ENCODE data around the gene ZNF586.
"Not testable (repeated sequence)": the region's sequence is repeated elsewhere in the genome, so short reads cannot be mapped to it uniquely, and the experiment has no call there.

The ZNF586 gene

DNA sequence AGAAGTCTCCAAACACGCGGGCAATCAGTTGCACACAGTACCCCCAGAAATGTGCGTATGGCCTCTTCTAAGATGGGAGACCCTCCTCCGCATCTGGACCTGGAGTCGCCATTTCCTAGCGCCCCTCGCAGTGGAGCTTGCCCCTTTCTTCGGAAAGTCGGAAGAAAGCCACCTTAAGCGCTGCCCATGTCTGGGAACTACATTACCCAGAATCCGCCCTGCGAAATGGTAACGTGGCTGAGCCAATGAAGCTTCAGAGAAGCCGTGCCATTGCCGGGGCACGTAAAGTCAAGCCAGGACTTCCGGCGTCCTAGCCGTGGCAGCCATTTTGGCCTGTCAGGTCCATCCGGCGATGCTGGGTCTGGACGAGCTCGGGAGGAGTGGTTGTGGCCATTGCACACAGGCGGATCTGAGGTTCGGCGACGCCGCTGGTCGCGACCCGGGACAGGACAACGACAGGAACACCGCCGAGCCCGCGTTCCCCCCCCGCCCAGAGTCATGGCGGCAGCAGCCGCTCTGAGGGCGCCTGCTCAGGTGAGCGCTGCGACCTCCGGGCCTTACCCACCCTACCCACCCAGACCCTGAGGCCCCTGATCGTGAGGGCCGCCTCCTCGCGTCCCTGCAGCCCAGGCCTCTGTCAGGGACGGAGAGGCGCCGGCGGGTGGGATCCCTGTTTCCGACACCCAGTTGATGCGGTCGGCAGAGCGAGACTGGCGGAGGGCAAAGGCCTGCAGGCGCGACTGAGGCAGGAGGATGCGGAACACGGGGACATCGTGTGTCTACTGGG is at the start of gene ZNF586:
Gene ZNF586 (plus strand): TSS at position 332 of the 787 bp plus-strand sequence. CDS start 167 bp downstream, at position 499.
- peaks cover 3% of the 10 kb centered on the region for H3K27me3 Mint-ChIP-seq (ENCODE audit: low read depth, poor library complexity)
- H3K36me3 Mint-ChIP-seq (ENCODE audit: low read depth) = peaks cover 81% of the 10 kb centered on the region
- H3K4me3 Mint-ChIP-seq = peak within 1 kb of the TSS; percentile 95
- peak within 1 kb of the TSS; percentile 57 for H3K27ac Mint-ChIP-seq
- peaks cover 76% of the 10 kb centered on the region for H3K9me3 Mint-ChIP-seq
- TF ChIP-seq, protein P1, sequence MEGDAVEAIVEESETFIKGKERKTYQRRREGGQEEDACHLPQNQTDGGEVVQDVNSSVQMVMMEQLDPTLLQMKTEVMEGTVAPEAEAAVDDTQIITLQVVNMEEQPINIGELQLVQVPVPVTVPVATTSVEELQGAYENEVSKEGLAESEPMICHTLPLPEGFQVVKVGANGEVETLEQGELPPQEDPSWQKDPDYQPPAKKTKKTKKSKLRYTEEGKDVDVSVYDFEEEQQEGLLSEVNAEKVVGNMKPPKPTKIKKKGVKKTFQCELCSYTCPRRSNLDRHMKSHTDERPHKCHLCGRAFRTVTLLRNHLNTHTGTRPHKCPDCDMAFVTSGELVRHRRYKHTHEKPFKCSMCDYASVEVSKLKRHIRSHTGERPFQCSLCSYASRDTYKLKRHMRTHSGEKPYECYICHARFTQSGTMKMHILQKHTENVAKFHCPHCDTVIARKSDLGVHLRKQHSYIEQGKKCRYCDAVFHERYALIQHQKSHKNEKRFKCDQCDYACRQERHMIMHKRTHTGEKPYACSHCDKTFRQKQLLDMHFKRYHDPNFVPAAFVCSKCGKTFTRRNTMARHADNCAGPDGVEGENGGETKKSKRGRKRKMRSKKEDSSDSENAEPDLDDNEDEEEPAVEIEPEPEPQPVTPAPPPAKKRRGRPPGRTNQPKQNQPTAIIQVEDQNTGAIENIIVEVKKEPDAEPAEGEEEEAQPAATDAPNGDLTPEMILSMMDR (IDR thresholded peaks at IDR 0.05) = no peak
- DNase-seq = peak; percentile 83
- H3K4me1 Mint-ChIP-seq = peaks cover 27% of the 10 kb centered on the region

DNA sequence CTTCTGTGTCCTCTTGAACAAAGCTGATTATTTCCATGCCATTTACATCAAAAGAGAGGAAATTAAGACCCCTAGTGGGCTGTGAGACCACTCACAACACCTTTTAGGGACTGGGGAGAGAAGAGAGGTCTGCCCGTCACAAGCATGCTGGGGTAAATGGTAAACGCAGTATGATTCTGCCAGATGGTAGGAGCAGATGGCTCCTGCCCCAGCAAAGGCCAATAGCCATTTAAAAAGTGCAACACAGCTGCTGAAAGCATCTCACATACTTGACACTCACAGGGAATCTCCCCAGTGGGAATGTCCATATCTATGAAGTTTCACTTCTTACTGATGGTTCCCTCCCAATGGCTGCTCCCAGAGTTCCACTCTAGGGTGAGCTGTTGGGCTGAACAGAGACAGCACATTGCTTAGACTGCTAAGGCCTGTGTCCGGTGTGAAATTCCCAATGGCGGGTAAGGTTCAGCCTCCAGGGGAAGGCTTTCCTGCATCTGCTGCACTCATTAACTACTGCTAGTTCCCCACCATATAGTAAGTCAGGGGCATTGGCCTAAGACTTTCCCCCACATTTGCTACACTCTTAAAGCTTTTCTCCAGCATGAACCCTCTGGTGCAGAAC is 49.5 kb upstream of the ZNF586 start:
- H3K27me3 Mint-ChIP-seq (ENCODE audit: low read depth, poor library complexity) = peaks cover 2% of the 10 kb centered on the region
- no peak overlapping the region for H3K4me3 Mint-ChIP-seq
- H3K9me3 Mint-ChIP-seq = peaks cover 96% of the 10 kb centered on the region
- H3K27ac Mint-ChIP-seq = no peak overlapping the region
- H3K36me3 Mint-ChIP-seq (ENCODE audit: low read depth) = peaks cover 95% of the 10 kb centered on the region
- TF ChIP-seq, protein P1 (IDR thresholded peaks at IDR 0.05) = no peak
- no peaks in the 10 kb centered on the region for H3K4me1 Mint-ChIP-seq
- no peak for DNase-seq

DNA sequence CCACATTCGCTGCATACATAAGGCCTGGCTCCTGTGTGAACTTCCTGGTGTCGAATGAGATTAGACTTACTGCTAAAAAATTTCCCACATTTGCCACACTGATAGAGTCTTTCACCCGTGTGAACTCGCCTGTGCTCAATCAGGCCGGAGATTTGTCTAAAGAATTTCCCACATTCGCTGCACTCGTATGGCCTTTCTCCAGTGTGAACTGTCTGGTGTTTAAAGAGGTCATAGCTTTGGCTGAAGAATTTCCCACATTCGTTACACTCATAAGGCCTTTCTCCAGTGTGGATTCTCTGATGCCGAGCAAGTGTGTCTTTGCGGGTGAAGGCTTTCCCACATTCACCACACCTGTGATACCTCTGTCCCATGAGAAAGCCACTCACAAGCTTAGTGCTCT is 48.6 kb upstream of the ZNF586 start:
- peaks cover 2% of the 10 kb centered on the region for H3K27me3 Mint-ChIP-seq (ENCODE audit: low read depth, poor library complexity)
- DNase-seq = no peak
- H3K4me3 Mint-ChIP-seq = no peak overlapping the region
- H3K4me1 Mint-ChIP-seq = no peaks in the 10 kb centered on the region
- TF ChIP-seq, protein P1 (IDR thresholded peaks at IDR 0.05) = no peak
- peaks cover 95% of the 10 kb centered on the region for H3K36me3 Mint-ChIP-seq (ENCODE audit: low read depth)
- no peak overlapping the region for H3K27ac Mint-ChIP-seq
- peaks cover 99% of the 10 kb centered on the region for H3K9me3 Mint-ChIP-seq

DNA sequence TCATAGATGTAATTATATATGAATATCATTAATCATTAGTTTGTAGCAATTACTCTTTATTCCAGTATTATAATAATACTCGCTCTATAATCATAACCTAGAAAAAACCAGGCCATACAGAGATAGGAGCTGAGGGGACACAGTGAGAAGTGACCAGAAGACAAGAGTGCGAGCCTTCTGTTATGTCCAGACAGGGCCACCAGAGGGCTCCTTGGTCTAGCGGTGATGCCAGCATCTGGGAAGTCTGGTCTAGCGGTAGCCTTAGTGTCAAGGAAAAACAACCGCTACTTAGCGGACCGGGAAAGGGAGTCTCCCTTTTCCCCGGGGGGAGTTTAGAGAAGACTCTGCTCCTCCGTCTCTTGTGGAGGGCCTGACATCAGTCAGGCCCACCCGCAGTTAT is 31.2 kb upstream of the ZNF586 start:
- H3K27me3 Mint-ChIP-seq (ENCODE audit: low read depth, poor library complexity); H3K36me3 Mint-ChIP-seq (ENCODE audit: low read depth); H3K4me3 Mint-ChIP-seq; H3K27ac Mint-ChIP-seq; H3K4me1 Mint-ChIP-seq: not testable (repeated sequence)
- peaks cover 68% of the 10 kb centered on the region for H3K9me3 Mint-ChIP-seq
- TF ChIP-seq, protein P1 (IDR thresholded peaks at IDR 0.05) = peak; percentile 54
- peak; percentile 28 for DNase-seq

DNA sequence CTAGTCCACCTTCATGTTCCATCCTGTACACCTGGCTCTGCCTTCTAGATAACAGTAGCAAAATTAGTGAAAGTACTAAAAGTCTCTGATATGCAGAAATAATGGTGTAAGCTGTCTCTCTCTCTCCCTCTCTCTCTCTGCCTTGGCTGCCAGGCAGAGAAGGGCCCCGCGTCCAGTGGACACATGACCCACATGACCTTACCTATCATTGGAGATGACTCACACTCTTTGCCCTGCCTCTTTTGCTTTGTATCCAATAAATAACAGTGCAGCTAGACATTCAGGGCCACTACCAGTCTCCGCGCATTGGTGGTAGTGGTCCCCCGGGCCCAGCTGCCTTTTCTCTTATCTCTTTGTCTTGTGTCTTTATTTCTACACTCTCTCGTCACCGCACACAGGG is 30.7 kb upstream of the ZNF586 start:
- not testable (repeated sequence) for H3K4me1 Mint-ChIP-seq; H3K27me3 Mint-ChIP-seq (ENCODE audit: low read depth, poor library complexity); DNase-seq; H3K27ac Mint-ChIP-seq; H3K4me3 Mint-ChIP-seq; H3K36me3 Mint-ChIP-seq (ENCODE audit: low read depth)
- H3K9me3 Mint-ChIP-seq = peaks cover 65% of the 10 kb centered on the region

DNA sequence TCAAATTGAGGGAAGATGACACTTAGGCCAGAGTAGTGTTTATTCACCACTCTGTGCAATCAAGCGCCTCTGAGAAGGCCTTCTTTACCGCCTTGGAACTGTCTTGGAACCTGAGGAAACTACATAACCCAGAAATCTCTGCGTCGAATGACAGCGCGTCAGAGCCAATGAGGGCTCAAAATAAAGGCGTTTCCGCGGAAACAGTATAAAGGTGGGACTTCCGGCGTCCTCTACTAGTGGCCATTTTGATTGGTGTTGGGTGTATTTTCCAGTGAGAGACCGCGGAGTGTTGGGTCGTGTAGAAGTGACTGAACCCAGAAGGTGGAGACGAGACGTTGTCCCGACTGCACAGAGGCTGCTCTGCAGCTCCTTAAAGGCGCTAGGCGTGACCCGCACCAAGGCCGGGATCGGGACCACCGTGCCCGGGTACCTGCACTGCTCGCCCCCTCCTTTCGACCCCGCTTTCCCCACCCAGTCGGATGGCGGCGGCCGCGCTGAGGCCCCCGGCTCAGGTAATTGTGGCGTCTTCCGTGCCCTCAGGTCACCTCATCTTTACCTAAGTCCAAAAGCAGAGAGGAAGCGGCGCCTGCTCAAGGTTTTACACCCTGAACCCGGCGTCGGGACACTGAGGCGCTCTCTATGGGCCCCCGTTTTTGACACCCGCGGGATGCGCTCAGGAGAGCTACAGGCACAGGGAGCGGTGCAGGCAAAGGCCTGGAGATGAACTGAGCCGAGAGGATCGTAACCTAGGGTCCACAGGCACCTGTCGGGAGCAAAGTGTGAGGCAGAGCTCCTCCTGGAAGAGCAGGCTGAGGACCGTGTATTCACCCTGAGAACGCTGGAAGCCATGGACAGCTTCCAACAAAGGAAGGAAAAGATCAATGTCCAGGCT is 22.6 kb upstream of the ZNF586 start, which contains the start of gene ZNF776:
Gene ZNF776 (plus strand): TSS at position 236 of the 892 bp plus-strand sequence. CDS start 244 bp downstream, at position 480.
- peak within 1 kb of the TSS; percentile 97 for H3K27ac Mint-ChIP-seq
- H3K36me3 Mint-ChIP-seq (ENCODE audit: low read depth) = peaks cover 59% of the 10 kb centered on the region
- peaks cover 10% of the 10 kb centered on the region for H3K27me3 Mint-ChIP-seq (ENCODE audit: low read depth, poor library complexity)
- peaks cover 69% of the 10 kb centered on the region for H3K9me3 Mint-ChIP-seq
- TF ChIP-seq, protein P1 (IDR thresholded peaks at IDR 0.05) = no peak
- DNase-seq = peak; percentile 73
- peaks cover 23% of the 10 kb centered on the region for H3K4me1 Mint-ChIP-seq
- H3K4me3 Mint-ChIP-seq = peak within 1 kb of the TSS; percentile 95
